B cell (primary cell): Measurements from ENCODE around the gene CD52. TPM values are rescaled to one million over a fixed set of nuclear protein-coding genes. Genes with fewer than 3 reads are reported as not detected.

Source experiments
- ATAC-seq: fragments of 200-7000 bp; cut with Tn5 transposase; one replicate; pipeline ENCODE4 v1.10.0; 2021; ENCODE audit warnings: low read depth, mild to moderate bottlenecking, moderate number of reproducible peaks, moderate library complexity
- CTCF ChIA-PET: fragments of 350-600 bp; sonication (Branson Sonifier 250); formaldehyde crosslinking; loops from one replicate; lab custom pipeline; 2021; ENCODE audit warnings: antibody characterized with exemption, inconsistent platforms; lab: Charles Lee
- POLR2A ChIA-PET: fragments of 350-600 bp; sonication (Branson Sonifier 250); formaldehyde crosslinking; loops from one replicate; lab custom pipeline; 2021; ENCODE audit warnings: antibody characterized with exemption; lab: Charles Lee
- DNase-seq: peaks from one replicate; pipeline ENCODE4 v3.0.0; 2013
- H2AFZ ChIP-seq: 2 replicates; pipeline ENCODE4 v1.6.1; 2012; ENCODE audit warnings: mild to moderate bottlenecking, low read depth, low read length; ENCODE audit not compliant: insufficient read depth, poor library complexity, severe bottlenecking
- H3K27ac ChIP-seq, 2 donors: 1 replicate in 1 of 2; 2 replicates in 1 of 2; pipeline ENCODE4 v1.5.1; 2012 to 2013; ENCODE audit warnings: low read length in 2 of 2, mild to moderate bottlenecking in 2 of 2, moderate library complexity in 1 of 2
- H3K27me3 ChIP-seq, 4 experiments: fragments of 200-600 bp in 1 of 4; sonication (generic) in 1 of 4; replicated peaks in 1 of 4; 1 replicate in 2 of 4; 2 replicates in 2 of 4; pipeline versions ENCODE4 v1.6.1 to v1.7.0; 2013 to 2016; ENCODE audit warnings: low read length in 3 of 4, mild to moderate bottlenecking in 2 of 4, mixed read lengths in 1 of 4, moderate library complexity in 1 of 4; ENCODE audit not compliant: insufficient read depth in 4 of 4, control insufficient read depth in 3 of 4; ENCODE audit errors: control extremely low read depth in 1 of 4
- H3K36me3 ChIP-seq, 2 experiments: replicated peaks in 1 of 2; 1 replicate in 1 of 2; 2 replicates in 1 of 2; pipeline versions ENCODE4 v1.6.1 to v1.7.1; 2013; ENCODE audit warnings: low read length in 1 of 2; ENCODE audit not compliant: insufficient read depth in 2 of 2, control insufficient read depth in 1 of 2; ENCODE audit errors: control extremely low read depth in 1 of 2, extremely low read depth in 1 of 2
- H3K4me1 ChIP-seq, 2 donors: fragments of 200-600 bp in 1 of 2; sonication (generic) in 1 of 2; 1 replicate in 1 of 2; 2 replicates in 1 of 2; pipeline versions ENCODE4 v1.5.1 to v1.6.1; 2013 to 2017; ENCODE audit warnings: low read length in 2 of 2; ENCODE audit not compliant: control insufficient read depth in 2 of 2, insufficient read depth in 2 of 2
- H3K4me2 ChIP-seq: replicated peaks from 2 replicates; pipeline ENCODE3; 2012; ENCODE audit warnings: mild to moderate bottlenecking, low read depth, low read length; ENCODE audit not compliant: poor library complexity, severe bottlenecking
- H3K4me3 ChIP-seq, 5 experiments: fragments of 200-600 bp in 1 of 5; sonication (generic) in 1 of 5; 1 replicate in 3 of 5; 2 replicates in 2 of 5; pipeline versions ENCODE4 v1.5.1 to v1.7.0; 2011 to 2016; ENCODE audit warnings: low read length in 4 of 5, mild to moderate bottlenecking in 4 of 5, low read depth in 2 of 5, control low read depth in 1 of 5, moderate library complexity in 1 of 5; ENCODE audit not compliant: insufficient read depth in 1 of 5; ENCODE audit errors: control extremely low read depth in 1 of 5, extremely low read depth in 1 of 5
- H3K79me2 ChIP-seq: fragments of 200-600 bp; sonication (generic); one replicate; pipeline ENCODE4 v1.6.0; 2016; ENCODE audit warnings: low read length; ENCODE audit not compliant: control insufficient read depth, insufficient read depth
- H3K9ac ChIP-seq: fragments of 200-600 bp; sonication (generic); 2 replicates; pipeline ENCODE4 v1.6.1; 2017; ENCODE audit warnings: mild to moderate bottlenecking, low read length, moderate library complexity
- H3K9me3 ChIP-seq, 3 donors: one replicate each; pipeline versions ENCODE4 v1.6.1 to v1.7.1; 2013; ENCODE audit warnings: low read length in 2 of 3; ENCODE audit not compliant: control insufficient read depth in 2 of 3, insufficient read depth in 1 of 3; ENCODE audit errors: control extremely low read depth in 1 of 3
- H4K20me1 ChIP-seq: 2 replicates; pipeline ENCODE4 v1.6.0; 2012; ENCODE audit warnings: mild to moderate bottlenecking, low read length; ENCODE audit not compliant: insufficient read depth, control insufficient read depth, poor library complexity, severe bottlenecking
- H3K27ac Mint-ChIP-seq: one replicate; pipeline ENCODE4 v1.8.0; 2021; ENCODE audit warnings: mixed read lengths
- H3K27me3 Mint-ChIP-seq: one replicate; pipeline ENCODE4 v1.8.0; 2021; ENCODE audit warnings: mixed read lengths
- H3K4me1 Mint-ChIP-seq: one replicate; pipeline ENCODE4 v1.8.0; 2021; ENCODE audit warnings: mixed read lengths
- H3K4me3 Mint-ChIP-seq: one replicate; pipeline ENCODE4 v1.8.0; 2021; ENCODE audit warnings: mixed read lengths
- H3K9me3 Mint-ChIP-seq: one replicate; pipeline ENCODE4 v1.8.0; 2022; ENCODE audit warnings: mixed read lengths; ENCODE audit not compliant: insufficient read depth
- EZH2 ChIP-seq: IDR thresholded peaks from 2 replicates; pipeline ENCODE4 v1.6.1; 2012; ENCODE audit warnings: borderline replicate concordance, low read depth, mild to moderate bottlenecking, moderate library complexity, low read length; ENCODE audit not compliant: insufficient read depth, poor library complexity, severe bottlenecking
- WGBS: methylation state at CpG from one replicate; pipeline ENCODE4 v1.1.5; 2013; ENCODE audit warnings: missing lambda C conversion rate; ENCODE audit not compliant: insufficient coverage; 5-methylcytosine and 5-hydroxymethylcytosine counted together
- intact Hi-C: fragments of 100-400 bp; cut with micrococcal nuclease; formaldehyde crosslinking; loops from one replicate; pipeline ENCODE4 v1.10.0; 2022
- polyA plus RNA-seq: library from polyadenylated mRNA; depleted of rRNA; stranded (reverse); fragments of >200 nt; gene quantifications from 2 replicates; pipeline ENCODE4 v1.2.3, GENCODE V29; 2012
- total RNA-seq, 2 donors: library from RNA; stranded (reverse); fragments of 120-200 nt in 1 of 2; gene quantifications; 1 replicate in 1 of 2; 2 replicates in 1 of 2; pipeline versions ENCODE4 v1.2.3 to v1.2.4, GENCODE V29; 2013 to 2022
- TF ChIP-seq, protein P1 (sequence below): fragments of 200-600 bp; IDR thresholded peaks from one replicate; pipeline ENCODE4 v1.8.0; 2022; ENCODE audit warnings: antibody characterized with exemption, mild to moderate bottlenecking

The CD52 gene
- total and polyA plus RNA-seq, 2 donors (not counting 1 experiment from before 2014, with no cell fraction given) = 1,116 to 1,597 TPM

DNA sequence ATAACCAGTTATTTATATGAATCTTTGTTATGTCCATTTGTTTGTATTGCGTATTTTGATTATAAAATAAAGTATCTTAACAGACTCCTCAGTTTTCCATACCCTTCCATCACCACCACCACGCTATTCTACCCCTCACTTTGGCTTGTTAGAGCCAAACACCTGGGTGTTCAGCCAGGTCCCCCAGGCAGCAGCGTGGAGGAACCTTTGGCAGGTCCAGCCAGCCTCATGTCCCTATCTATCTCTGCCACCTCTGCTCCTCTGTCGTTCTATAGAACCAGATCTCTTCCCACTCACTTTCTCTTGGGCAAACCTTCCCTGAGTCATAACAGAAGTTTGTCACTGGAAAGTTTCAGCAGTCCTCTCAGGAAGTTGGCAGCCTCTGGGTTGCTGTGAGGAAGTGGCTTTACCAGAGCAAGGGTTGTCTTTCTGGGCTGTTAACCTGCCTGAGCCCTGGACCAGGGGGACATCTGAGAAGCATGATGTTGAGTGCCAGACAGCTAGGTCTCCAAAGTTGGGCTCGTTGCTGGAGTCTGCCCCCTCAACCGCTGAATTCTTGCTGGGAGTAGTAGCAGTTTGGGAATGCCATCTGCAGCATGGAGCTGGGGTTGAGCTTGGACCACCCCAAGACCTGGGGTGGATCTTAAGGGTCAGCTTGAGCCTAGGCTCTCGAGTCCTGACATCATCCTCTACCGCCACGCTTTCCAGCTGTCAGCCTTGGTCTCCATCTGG lies 38.9 kb upstream of the CD52 start:
- DNase-seq (peak; percentile 37), ATAC-seq (no peak)
- Histone ChIP-seq H3K4me1 (peaks cover 47 to 77% of the 10 kb centered on the region in 2 donors), H3K9ac (peak overlapping the region; percentile 80), H3K4me3 (peak overlapping the region; percentile 75 to 93 (median 90)), H3K27me3 (no peaks in the 10 kb centered on the region), H3K36me3 (peaks cover 2 to 29% of the 10 kb centered on the region in 2 experiments), H3K27ac (peak overlapping the region; percentile 73 to 81), H3K9me3 (no peaks in the 10 kb centered on the region), H3K79me2 (peaks cover 31% of the 10 kb centered on the region), H2AFZ (peak overlapping the region; percentile 76), H3K4me2 (peak overlapping the region; percentile 95), H4K20me1 (peaks cover 22% of the 10 kb centered on the region)
- TF ChIP-seq, protein P1, sequence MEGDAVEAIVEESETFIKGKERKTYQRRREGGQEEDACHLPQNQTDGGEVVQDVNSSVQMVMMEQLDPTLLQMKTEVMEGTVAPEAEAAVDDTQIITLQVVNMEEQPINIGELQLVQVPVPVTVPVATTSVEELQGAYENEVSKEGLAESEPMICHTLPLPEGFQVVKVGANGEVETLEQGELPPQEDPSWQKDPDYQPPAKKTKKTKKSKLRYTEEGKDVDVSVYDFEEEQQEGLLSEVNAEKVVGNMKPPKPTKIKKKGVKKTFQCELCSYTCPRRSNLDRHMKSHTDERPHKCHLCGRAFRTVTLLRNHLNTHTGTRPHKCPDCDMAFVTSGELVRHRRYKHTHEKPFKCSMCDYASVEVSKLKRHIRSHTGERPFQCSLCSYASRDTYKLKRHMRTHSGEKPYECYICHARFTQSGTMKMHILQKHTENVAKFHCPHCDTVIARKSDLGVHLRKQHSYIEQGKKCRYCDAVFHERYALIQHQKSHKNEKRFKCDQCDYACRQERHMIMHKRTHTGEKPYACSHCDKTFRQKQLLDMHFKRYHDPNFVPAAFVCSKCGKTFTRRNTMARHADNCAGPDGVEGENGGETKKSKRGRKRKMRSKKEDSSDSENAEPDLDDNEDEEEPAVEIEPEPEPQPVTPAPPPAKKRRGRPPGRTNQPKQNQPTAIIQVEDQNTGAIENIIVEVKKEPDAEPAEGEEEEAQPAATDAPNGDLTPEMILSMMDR = no peak
- no peak for TF ChIP-seq EZH2
- intact Hi-C loops = loop anchor here (1.0 kb wide), 1 partner anchor 84 kb away; no protein-coding TSS in a partner anchor
- Mint-ChIP-seq H3K27me3 (no peaks in the 10 kb centered on the region), H3K9me3 (no peaks in the 10 kb centered on the region), H3K27ac (peak overlapping the region; percentile 90), H3K4me3 (peak overlapping the region; percentile 92), H3K4me1 (peaks cover 71% of the 10 kb centered on the region)
- 44% methylated on average over 5 of the region's 9 CpGs for WGBS
- CTCF ChIA-PET = interaction anchor here (1.1 to 26.4 kb wide), 11 partner anchors 8 to 136 kb away, joined by 3 to 1400 read pairs (median 4); partner anchors contain the start of genes CD52, CEP85, UBXN11 and ZNF593
- POLR2A ChIA-PET = interaction anchor here (0.5 to 21.9 kb wide), 7 partner anchors 10 to 876 kb away, joined by 3 to 1239 read pairs (median 5); partner anchors contain the start of genes CD52 and SLC9A1
